GM18499 (cell line): ENCODE results near the gene GRAMD1A.

Source experiments
- ATAC-seq: cut with Tn5 transposase; IDR thresholded peaks from one replicate; pipeline ENCODE4 v1.9.1; 2021; ENCODE audit warnings: moderate number of reproducible peaks; ENCODE audit not compliant: insufficient read depth, unreplicated experiment

GRAMD1A gene

GRCh38 chr19:35033067-35034004, 33.2 kb downstream of the GRAMD1A start:
- ATAC-seq: no peak

GRCh38 chr19:35034005-35034502, 33.9 kb downstream of the GRAMD1A start:
- no peak for ATAC-seq

GRCh38 chr19:35034588-35035382, 34.7 kb downstream of the GRAMD1A start:
- ATAC-seq: no peak

GRCh38 chr19:35037716-35038622, 37.8 kb downstream of the GRAMD1A start:
- no peak for ATAC-seq

GRCh38 chr19:35038623-35039512, 38.7 kb downstream of the GRAMD1A start:
- no peak for ATAC-seq

DNA sequence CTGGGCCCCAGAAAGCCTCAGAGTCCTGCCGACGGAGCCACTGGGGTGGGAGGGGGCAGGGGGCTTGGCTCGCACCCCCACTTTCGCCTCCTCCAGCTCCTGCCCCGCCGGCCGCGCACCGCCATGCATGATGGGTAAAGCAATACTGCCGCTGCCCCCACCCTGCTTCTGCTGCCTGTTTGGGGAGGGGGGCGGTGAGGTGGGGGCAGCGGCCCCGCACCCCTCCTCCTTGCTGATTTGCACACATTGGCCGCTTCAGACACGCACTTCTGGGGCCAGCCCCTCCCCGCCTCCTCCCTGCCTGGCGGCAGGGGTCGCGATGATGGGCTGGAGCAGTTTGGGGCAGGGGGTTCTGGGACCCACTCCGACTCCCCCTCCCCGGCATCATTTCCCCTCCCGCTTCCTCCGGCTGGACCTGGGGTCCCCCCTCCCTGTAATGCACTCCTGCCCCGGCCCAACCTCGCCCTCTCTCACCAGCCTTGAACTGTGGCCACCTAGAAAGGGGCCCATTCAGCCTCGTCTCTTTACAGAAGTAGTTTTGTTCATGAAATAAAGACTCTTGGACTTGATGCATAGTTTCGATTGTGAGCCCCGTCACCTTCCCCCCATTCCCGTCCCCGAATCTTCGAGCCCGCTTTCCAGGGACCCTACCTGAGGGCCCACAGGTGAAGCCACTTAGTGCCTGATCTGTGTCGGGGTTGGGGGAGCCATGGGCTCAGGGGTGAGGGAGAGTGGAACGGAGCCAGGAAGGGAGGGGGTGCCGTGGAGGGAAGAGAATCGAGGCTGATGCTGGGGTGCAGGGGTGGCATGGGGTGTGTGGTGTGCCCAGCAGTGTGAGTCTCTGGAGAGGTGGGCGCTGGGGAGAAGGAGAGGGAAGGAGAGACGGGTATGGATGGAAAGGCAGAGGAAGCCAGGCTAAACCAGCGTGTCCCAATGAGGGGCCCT, 40.0 kb downstream of the GRAMD1A start:
- no peak for ATAC-seq

DNA sequence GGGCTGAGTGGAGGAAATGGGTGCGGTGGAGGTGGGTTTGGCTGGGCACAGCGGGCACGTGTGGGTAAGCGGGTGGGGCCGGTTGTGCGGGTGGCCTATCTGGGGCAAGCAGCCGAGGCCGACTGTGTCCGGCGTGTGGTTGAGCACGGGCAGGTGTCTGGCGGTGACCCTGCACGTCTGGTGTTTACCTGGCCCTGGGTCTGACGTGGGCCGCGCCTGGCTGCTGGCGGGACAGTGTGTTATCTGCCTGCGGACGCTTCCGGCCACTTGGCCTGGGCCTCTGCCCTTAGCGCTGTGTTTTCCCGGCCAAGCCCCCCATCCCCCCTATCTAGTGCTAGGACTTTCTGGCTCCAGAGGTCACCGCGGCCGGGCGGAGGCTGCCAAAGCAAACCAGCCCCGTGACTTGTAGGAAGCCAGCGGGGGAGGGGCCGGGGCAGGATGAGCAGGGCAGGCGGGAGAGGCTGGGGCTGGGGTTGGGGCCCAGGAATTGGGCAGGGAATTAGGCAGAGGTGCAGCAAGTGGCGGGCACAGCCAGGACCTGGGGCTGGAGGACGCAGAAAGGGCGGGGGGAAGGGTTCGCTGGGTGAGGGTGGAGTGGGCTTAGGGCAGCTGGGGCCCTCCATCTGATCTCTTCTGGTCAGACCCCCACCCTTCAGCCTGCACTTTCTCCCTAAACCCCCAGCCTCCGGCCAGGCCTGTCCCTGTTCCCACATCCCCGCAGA, 40.9 kb downstream of the GRAMD1A start:
- no peak for ATAC-seq

DNA sequence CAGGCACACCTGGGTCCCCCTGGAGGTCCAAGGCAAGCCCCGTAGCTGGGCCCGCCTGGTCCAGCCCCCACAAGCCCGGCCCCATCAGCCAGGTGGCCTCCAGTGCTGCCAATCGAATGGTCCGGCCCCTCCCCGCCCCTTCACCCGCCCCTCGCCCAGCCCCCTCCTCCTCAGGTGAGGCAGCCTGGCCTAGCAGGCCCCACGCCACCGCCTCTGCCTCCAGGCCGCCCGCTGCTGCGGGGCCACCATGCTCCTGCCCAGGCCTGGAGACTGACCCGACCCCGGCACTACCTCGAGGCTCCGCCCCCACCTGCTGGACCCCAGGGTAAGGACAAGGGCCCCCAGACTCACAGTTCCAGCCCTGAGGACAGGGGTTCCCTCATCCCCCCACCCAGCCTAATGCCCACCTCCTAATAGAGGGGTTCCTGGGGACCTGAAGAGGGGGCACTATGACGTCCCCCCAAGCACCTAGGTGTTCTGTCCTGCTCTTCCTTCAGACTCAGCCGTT, 41.5 kb downstream of the GRAMD1A start, which contains the start of gene HPN:
Gene HPN (plus strand): TSS at position 174 of the 508 bp plus-strand sequence. CDS start 786 bp downstream, outside the sequence.
- no peak for ATAC-seq

GRCh38 chr19:35042056-35042730, 42.1 kb downstream of the GRAMD1A start:
- no peak for ATAC-seq

GRCh38 chr19:35042954-35043604, 43.0 kb downstream of the GRAMD1A start:
- ATAC-seq: no peak

DNA sequence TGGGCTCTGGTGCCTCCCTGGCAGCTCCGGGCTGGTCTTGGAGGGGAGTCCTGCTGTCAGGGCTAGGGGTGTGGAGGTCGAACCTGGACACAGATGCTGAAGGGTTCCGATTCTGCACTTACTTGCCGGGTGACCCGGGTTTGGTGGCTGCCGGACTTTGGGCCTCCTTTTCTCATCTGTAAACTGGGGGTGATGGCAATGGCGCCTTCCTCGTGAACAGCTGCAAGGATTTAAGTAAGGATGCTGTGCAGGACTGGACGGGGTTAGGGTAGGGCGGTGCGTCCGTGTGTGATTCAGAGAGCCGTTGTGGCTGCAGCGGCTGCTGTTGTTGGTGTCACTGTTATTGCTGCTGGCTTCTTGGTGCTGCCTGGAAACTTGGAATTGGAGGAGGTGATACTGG, 43.8 kb downstream of the GRAMD1A start:
- ATAC-seq: no peak

- ATAC-seq: no peak
Measured at GRCh38 chr19:35044317-35045117, 44.4 kb downstream of the GRAMD1A start.

- no peak for ATAC-seq
Measured at GRCh38 chr19:35045667-35046300, 45.7 kb downstream of the GRAMD1A start.

- ATAC-seq: no peak
Measured at GRCh38 chr19:35046461-35046860, 46.3 kb downstream of the GRAMD1A start.

DNA sequence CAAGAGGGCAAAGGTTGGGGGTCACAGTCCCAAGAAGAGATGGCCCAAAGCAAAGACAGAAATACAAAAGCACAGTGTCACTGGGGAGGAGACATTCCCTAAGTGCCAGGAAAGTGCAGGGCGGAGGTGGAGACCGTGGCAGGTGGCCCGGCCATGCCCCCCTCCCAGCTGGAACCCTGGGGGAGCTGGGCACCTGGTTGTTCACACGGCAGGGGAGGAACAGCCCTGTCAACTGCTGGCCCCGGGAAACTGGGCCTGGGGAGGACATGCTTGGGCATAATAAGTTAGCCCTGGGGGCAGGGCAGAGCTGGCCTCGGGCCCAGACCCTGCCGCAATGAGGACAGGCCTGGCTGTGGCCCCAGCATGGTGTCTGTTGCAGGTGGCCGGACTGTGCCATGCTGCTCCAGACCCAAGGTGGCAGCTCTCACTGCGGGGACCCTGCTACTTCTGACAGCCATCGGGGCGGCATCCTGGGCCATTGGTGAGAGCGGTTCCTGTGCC, 48.8 kb downstream of the GRAMD1A start:
- no peak for ATAC-seq
